IMR-90 (cell line): ENCODE data around the gene DBNDD2. TPM values are rescaled to one million over a fixed set of nuclear protein-coding genes. Genes with fewer than 3 reads are reported as not detected.

Experiments used
- ATAC-seq: fragments of 200-7000 bp; cut with Tn5 transposase; 2 replicates; pipeline ENCODE4 v1.9.1; 2020; ENCODE audit warnings: low read depth, mild to moderate bottlenecking, moderate library complexity
- BruUV-seq: library from RNA; stranded (reverse); fragments of 400-500 nt; replicated peaks from 2 replicates; lab custom pipeline; 2021; lab: Mats Ljungman, UMichigan
- CTCF ChIA-PET: fragments of 300-600 bp; formaldehyde crosslinking; extraction: SDS; loops from one replicate; lab custom pipeline; 2021; ENCODE audit warnings: antibody characterized with exemption; lab: Yijun Ruan, JAX
- POLR2A ChIA-PET: fragments of 300-600 bp; sonication (Branson Sonifier 250); formaldehyde crosslinking; loops from one replicate; lab custom pipeline; 2022; ENCODE audit warnings: antibody characterized with exemption; ENCODE audit not compliant: unreplicated experiment; lab: Charles Lee
- DNase-seq: peaks from one replicate; pipeline ENCODE4 v3.0.0; 2013
- H2AFZ ChIP-seq: replicated peaks from 2 replicates; pipeline ENCODE3; 2013; ENCODE audit warnings: low read length, mild to moderate bottlenecking; ENCODE audit not compliant: poor library complexity
- H2AK5ac ChIP-seq: 2 replicates; pipeline ENCODE4 v1.6.1; 2013; ENCODE audit warnings: low read depth, low read length, inconsistent platforms
- H2AK9ac ChIP-seq: replicated peaks from 2 replicates; pipeline ENCODE3; 2013; ENCODE audit warnings: mild to moderate bottlenecking, low read depth, low read length, moderate library complexity; ENCODE audit not compliant: poor library complexity
- H2BK120ac ChIP-seq: 2 replicates; pipeline ENCODE4 v1.6.1; 2013; ENCODE audit warnings: low read depth, low read length, inconsistent platforms
- H2BK15ac ChIP-seq: 3 replicates; pipeline ENCODE4 v1.6.1; 2013; ENCODE audit warnings: low read depth, low read length, inconsistent platforms
- H2BK20ac ChIP-seq: 2 replicates; pipeline ENCODE4 v1.6.1; 2013; ENCODE audit warnings: low read depth, mild to moderate bottlenecking, inconsistent platforms, low read length, moderate library complexity
- H2BK5ac ChIP-seq: 2 replicates; pipeline ENCODE4 v1.6.1; 2013; ENCODE audit warnings: mild to moderate bottlenecking, low read depth, low read length, inconsistent platforms; ENCODE audit not compliant: poor library complexity, severe bottlenecking
- H3K14ac ChIP-seq: replicated peaks from 2 replicates; pipeline ENCODE4 v1.6.1; 2013; ENCODE audit warnings: low read depth, low read length, inconsistent platforms
- H3K18ac ChIP-seq: 2 replicates; pipeline ENCODE4 v1.6.1; 2013; ENCODE audit warnings: low read depth, low read length, control low read depth
- H3K23ac ChIP-seq: 2 replicates; pipeline ENCODE4 v1.6.1; 2013; ENCODE audit warnings: low read depth, low read length, inconsistent platforms
- H3K27ac ChIP-seq: 2 replicates; pipeline ENCODE4 v1.5.1; 2013; ENCODE audit warnings: mild to moderate bottlenecking, control low read depth, low read length; ENCODE audit not compliant: insufficient read depth
- H3K27me3 ChIP-seq: 2 replicates; pipeline ENCODE4 v1.6.1; 2013; ENCODE audit warnings: low read length; ENCODE audit not compliant: control insufficient read depth, insufficient read depth
- H3K36me3 ChIP-seq: 2 replicates; pipeline ENCODE4 v1.6.1; 2013; ENCODE audit warnings: low read length, mixed read lengths; ENCODE audit not compliant: control insufficient read depth, insufficient read depth
- H3K4ac ChIP-seq: 2 replicates; pipeline ENCODE4 v1.6.1; 2013; ENCODE audit warnings: low read depth, low read length, inconsistent platforms
- H3K4me1 ChIP-seq: 2 replicates; pipeline ENCODE4 v1.6.1; 2013; ENCODE audit warnings: low read length, mixed read lengths; ENCODE audit not compliant: control insufficient read depth, insufficient read depth
- H3K4me2 ChIP-seq: 2 replicates; pipeline ENCODE4 v1.6.1; 2013; ENCODE audit warnings: low read depth, mild to moderate bottlenecking, control low read depth, low read length, moderate library complexity
- H3K4me3 ChIP-seq: 2 replicates; pipeline ENCODE4 v1.5.1; 2013; ENCODE audit warnings: low read depth, mild to moderate bottlenecking, control low read depth, low read length, moderate library complexity; ENCODE audit not compliant: insufficient read depth
- H3K56ac ChIP-seq: 2 replicates; pipeline ENCODE4 v1.6.1; 2013; ENCODE audit warnings: low read length, inconsistent platforms; ENCODE audit not compliant: insufficient read depth; ENCODE audit errors: extremely low read depth
- H3K79me1 ChIP-seq, 2 experiments: 2 replicates each; pipeline ENCODE4 v1.6.1; 2013; ENCODE audit warnings: low read length in 2 of 2, inconsistent platforms in 1 of 2, low read depth in 1 of 2
- H3K9ac ChIP-seq: 2 replicates; pipeline ENCODE4 v1.6.1; 2013; ENCODE audit warnings: low read depth, low read length, control low read depth
- H3K9me1 ChIP-seq: 2 replicates; pipeline ENCODE4 v1.6.1; 2013; ENCODE audit warnings: low read length, inconsistent platforms; ENCODE audit not compliant: insufficient read depth
- H3K9me3 ChIP-seq: 2 replicates; pipeline ENCODE4 v1.6.1; 2013; ENCODE audit warnings: low read length; ENCODE audit not compliant: control insufficient read depth, insufficient read depth
- H4K20me1 ChIP-seq: 2 replicates; pipeline ENCODE4 v1.6.1; 2013; ENCODE audit warnings: low read length, inconsistent platforms; ENCODE audit not compliant: insufficient read depth
- H4K5ac ChIP-seq: 2 replicates; pipeline ENCODE4 v1.6.1; 2013; ENCODE audit warnings: mild to moderate bottlenecking, low read depth, low read length, control low read depth
- H4K8ac ChIP-seq, 2 experiments: 2 replicates each; pipeline ENCODE4 v1.6.1; 2013; ENCODE audit warnings: low read depth in 2 of 2, low read length in 2 of 2, control low read depth in 1 of 2, inconsistent platforms in 1 of 2
- H4K91ac ChIP-seq: 2 replicates; pipeline ENCODE4 v1.6.1; 2013; ENCODE audit warnings: low read depth, low read length, inconsistent platforms; ENCODE audit not compliant: insufficient read depth
- BHLHE40 ChIP-seq: fragments of 150-350 bp; IDR thresholded peaks from 2 replicates; pipeline ENCODE4 v1.6.1; 2016; ENCODE audit warnings: mild to moderate bottlenecking, low read depth, low read length
- CEBPB ChIP-seq: IDR thresholded peaks from 2 replicates; pipeline ENCODE4 v1.6.1; 2012; ENCODE audit warnings: low read depth, low read length, improper control_type of control experiment
- CHD1 ChIP-seq: IDR thresholded peaks from 2 replicates; pipeline ENCODE4 v1.6.1; 2012; ENCODE audit warnings: low read depth, low read length, improper control_type of control experiment
- ELK1 ChIP-seq: fragments of 150-350 bp; IDR thresholded peaks from 2 replicates; pipeline ENCODE4 v1.6.1; 2016; ENCODE audit warnings: low read depth, mild to moderate bottlenecking, low read length, moderate library complexity, borderline replicate concordance
- FOS ChIP-seq: fragments of 150-350 bp; IDR thresholded peaks from 2 replicates; pipeline ENCODE4 v1.6.1; 2016; ENCODE audit warnings: low read depth, low read length
- MAFK ChIP-seq: IDR thresholded peaks from 2 replicates; pipeline ENCODE4 v1.6.1; 2012; ENCODE audit warnings: low read depth, low read length, improper control_type of control experiment
- NFE2L2 ChIP-seq: fragments of 150-350 bp; IDR thresholded peaks from 2 replicates; pipeline ENCODE4 v1.6.1; 2016; ENCODE audit warnings: low read depth, mild to moderate bottlenecking, low read length
- POLR2A ChIP-seq: IDR thresholded peaks from 2 replicates; pipeline ENCODE4 v1.6.1; 2012; ENCODE audit warnings: mild to moderate bottlenecking, low read depth, low read length
- RAD21 ChIP-seq: IDR thresholded peaks from 2 replicates; pipeline ENCODE4 v1.6.1; 2012; ENCODE audit warnings: low read length, improper control_type of control experiment
- RFX5 ChIP-seq: IDR thresholded peaks from 2 replicates; pipeline ENCODE4 v1.8.0; 2012; ENCODE audit warnings: low read depth, mild to moderate bottlenecking, low read length, moderate library complexity
- SMC3 ChIP-seq: fragments of 150-350 bp; IDR thresholded peaks from 2 replicates; pipeline ENCODE4 v1.6.1; 2016; ENCODE audit warnings: low read depth, mild to moderate bottlenecking, antibody characterized with exemption, low read length, moderate library complexity
- USF2 ChIP-seq: fragments of 150-350 bp; IDR thresholded peaks from 2 replicates; pipeline ENCODE4 v1.6.1; 2017; ENCODE audit warnings: mild to moderate bottlenecking, antibody characterized with exemption, low read length, low read depth
- WGBS, 2 experiments: methylation state at CpG; one replicate each; pipeline versions ENCODE4 v1.1.5 to v1.1.7; 2013; ENCODE audit warnings: missing lambda C conversion rate in 2 of 2; ENCODE audit not compliant: insufficient read length in 1 of 2; ENCODE audit errors: extremely low coverage in 2 of 2; 5-methylcytosine and 5-hydroxymethylcytosine counted together
- dilution Hi-C: fragments of 300-500 bp; cut with HindIII; formaldehyde crosslinking; loops from one replicate; pipeline ENCODE4 v1.14.3; 2018; ENCODE audit warnings: low sequenced_read_pairs; ENCODE audit not compliant: unreplicated experiment
- in situ Hi-C: fragments of 300-500 bp; cut with MboI; formaldehyde crosslinking; loops from 3 replicates; pipeline ENCODE4 v1.14.3; 2019; ENCODE audit warnings: low sequenced_read_pairs, inconsistent platforms, mixed read lengths
- intact Hi-C: fragments of 100-400 bp; cut with micrococcal nuclease; formaldehyde crosslinking; loops from 2 replicates; pipeline ENCODE4 v1.10.0; 2022
- polyA plus RNA-seq, 3 experiments: library from polyadenylated mRNA; depleted of rRNA; stranded (reverse); fragments of >200 nt; gene quantifications; 2 replicates each; pipeline ENCODE4 v1.2.3, GENCODE V29; 2012; ENCODE audit warnings: low replicate concordance in 1 of 3
- total RNA-seq: library from RNA; depleted of rRNA; stranded (reverse); fragments of >200 nt; gene quantifications from 2 replicates; pipeline ENCODE4 v1.2.3, GENCODE V29; 2012

DBNDD2 gene
- total and polyA plus RNA-seq, 2 of the 4 experiments (the other 2 are of a cell fraction) = 1.3 to 9.3 TPM

GRCh38 chr20:45420125-45420524 lies 12.0 kb downstream of the DBNDD2 start (continued):
- TF ChIP-seq ELK1 = no peak
- no peak for TF ChIP-seq SMC3

- WGBS, 2 experiments = no CpG with 5 or more reads among the region's 2 CpGs
- in situ Hi-C loops = no loop called here
- Histone ChIP-seq H3K27ac (no peak overlapping the region), H2AK5ac (no peak overlapping the region), H4K5ac (no peak overlapping the region), H3K56ac (no peak overlapping the region), H3K23ac (no peak overlapping the region), H3K18ac (no peak overlapping the region), H3K36me3 (peaks cover 43% of the 10 kb centered on the region), H2BK120ac (no peak overlapping the region), H3K9me1 (peaks cover 3% of the 10 kb centered on the region), H3K9me3 (no peaks in the 10 kb centered on the region), H3K14ac (no peak overlapping the region), H2BK5ac (no peak overlapping the region), H3K4me3 (no peak overlapping the region), H4K8ac (no peak overlapping the region), H2AK9ac (no peak overlapping the region), H3K4ac (no peak overlapping the region), H3K27me3 (no peaks in the 10 kb centered on the region), H3K4me2 (no peak overlapping the region), H4K91ac (no peak overlapping the region), H2BK15ac (no peak overlapping the region), H4K20me1 (no peaks in the 10 kb centered on the region), H3K9ac (no peak overlapping the region), H2BK20ac (no peak overlapping the region), H3K79me1 (peaks cover 0 to 14% of the 10 kb centered on the region in 2 experiments; a peak in 3 of 4 replicates), H2AFZ (no peak overlapping the region), H3K4me1 (peaks cover 6% of the 10 kb centered on the region; the same call in 1 of the 2 replicates)
- intact Hi-C loops = no loop called here
- ATAC-seq = no peak
- CTCF ChIA-PET = no interaction called here
- DNase-seq = no peak
- dilution Hi-C loops = no loop called here
- no peak for TF ChIP-seq MAFK
- no peak for TF ChIP-seq FOS
- TF ChIP-seq BHLHE40 = no peak
- no peak for TF ChIP-seq RFX5
- no peak for TF ChIP-seq CHD1
- TF ChIP-seq RAD21 = no peak
- no peak for TF ChIP-seq NFE2L2
- TF ChIP-seq POLR2A = no peak
- no peak for TF ChIP-seq CEBPB
- TF ChIP-seq USF2 = no peak
- no TSS peak for BruUV-seq
- POLR2A ChIA-PET = no interaction called here
Measured at GRCh38 chr20:45423700-45424099, 15.6 kb downstream of the DBNDD2 start.
